ENCODE data around the gene ISL1. TPM values are rescaled to one million over a fixed set of nuclear protein-coding genes. Genes with fewer than 3 reads are reported as not detected.

ISL1 gene
- total RNA-seq, 4 donors from 2014 or later: 0.63 TPM; not detected in 3

DNA sequence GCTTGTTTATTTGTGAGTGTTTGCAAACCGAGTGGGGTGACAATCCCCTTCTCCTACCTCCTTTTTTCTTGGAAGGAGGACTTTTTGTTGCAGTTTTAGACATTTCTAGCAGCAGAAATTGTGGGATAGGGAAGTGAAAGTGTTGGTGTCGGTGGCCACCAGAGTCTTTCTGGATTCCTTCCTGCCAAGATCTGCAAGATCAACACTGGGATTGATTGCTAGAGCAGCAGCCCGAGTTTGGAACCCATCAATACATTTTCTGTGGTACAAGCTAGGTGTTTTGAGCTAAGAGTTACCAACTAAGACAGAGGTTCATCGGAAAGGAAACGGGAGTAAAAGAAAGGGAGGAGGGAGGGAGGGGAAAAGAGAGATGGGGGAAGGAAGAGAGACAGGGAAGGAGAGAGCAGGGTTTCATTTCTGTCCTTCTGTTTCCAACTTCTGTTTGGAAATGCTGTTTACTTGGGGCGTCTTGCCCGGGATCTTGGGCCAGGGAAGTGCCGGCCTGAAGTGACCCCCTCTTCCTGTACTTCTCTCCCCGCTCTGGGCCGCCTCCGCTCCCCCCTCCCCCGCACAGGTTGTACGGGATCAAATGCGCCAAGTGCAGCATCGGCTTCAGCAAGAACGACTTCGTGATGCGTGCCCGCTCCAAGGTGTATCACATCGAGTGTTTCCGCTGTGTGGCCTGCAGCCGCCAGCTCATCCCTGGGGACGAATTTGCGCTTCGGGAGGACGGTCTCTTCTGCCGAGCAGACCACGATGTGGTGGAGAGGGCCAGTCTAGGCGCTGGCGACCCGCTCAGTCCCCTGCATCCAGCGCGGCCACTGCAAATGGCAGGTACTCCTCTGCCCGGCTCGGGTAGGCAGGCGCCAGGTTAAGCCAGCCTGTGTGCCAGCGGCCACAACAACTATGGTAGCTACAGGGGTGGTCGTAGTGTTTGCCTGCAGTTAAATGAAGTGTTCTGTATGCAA lies 4.0 kb downstream of the ISL1 start:
- no peak for DNase-seq
- intact Hi-C loops (cut with DNase I): no loop called here
- no peaks in the 10 kb centered on the region for H3K36me3 ChIP-seq
- H3K27ac ChIP-seq: no peak overlapping the region
- WGBS, 2 donors: 7 to 10% methylated on average over 24 to 27 of the region's 38 CpGs
- H3K27me3 ChIP-seq: peaks cover 44% of the 10 kb centered on the region
- H3K4me1 ChIP-seq: peaks cover 12 to 35% of the 10 kb centered on the region in 2 donors
- H3K4me3 ChIP-seq (replicated peaks in 1 of 3): no peak overlapping the region
- TF ChIP-seq, protein P1, sequence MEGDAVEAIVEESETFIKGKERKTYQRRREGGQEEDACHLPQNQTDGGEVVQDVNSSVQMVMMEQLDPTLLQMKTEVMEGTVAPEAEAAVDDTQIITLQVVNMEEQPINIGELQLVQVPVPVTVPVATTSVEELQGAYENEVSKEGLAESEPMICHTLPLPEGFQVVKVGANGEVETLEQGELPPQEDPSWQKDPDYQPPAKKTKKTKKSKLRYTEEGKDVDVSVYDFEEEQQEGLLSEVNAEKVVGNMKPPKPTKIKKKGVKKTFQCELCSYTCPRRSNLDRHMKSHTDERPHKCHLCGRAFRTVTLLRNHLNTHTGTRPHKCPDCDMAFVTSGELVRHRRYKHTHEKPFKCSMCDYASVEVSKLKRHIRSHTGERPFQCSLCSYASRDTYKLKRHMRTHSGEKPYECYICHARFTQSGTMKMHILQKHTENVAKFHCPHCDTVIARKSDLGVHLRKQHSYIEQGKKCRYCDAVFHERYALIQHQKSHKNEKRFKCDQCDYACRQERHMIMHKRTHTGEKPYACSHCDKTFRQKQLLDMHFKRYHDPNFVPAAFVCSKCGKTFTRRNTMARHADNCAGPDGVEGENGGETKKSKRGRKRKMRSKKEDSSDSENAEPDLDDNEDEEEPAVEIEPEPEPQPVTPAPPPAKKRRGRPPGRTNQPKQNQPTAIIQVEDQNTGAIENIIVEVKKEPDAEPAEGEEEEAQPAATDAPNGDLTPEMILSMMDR (IDR thresholded peaks at IDR 0.05): no peak
- no peak for TF ChIP-seq POLR2A (IDR thresholded peaks at IDR 0.05)
- H3K9me3 ChIP-seq: no peaks in the 10 kb centered on the region

DNA sequence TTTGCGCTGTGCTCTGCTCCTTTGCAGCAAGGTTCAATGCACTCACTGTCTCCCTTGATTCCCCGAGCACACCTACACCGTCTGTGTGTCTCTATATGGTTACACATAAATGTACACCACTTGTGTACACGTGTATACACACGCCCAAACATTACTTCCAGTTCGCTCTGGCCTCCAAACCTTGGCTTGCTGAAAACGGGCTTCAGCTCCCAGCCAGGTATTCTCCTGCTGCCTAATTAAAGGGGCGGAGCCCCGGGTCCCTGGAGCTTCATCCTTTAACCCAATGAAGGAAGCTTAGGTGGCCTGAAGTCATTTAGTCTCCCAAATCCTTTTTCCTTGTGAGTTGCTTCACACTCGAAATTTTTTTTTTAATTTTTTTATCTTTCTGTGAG lies 4.6 kb downstream of the ISL1 start:
- TF ChIP-seq, protein P1 (IDR thresholded peaks at IDR 0.05): no peak
- no peak for TF ChIP-seq POLR2A (IDR thresholded peaks at IDR 0.05)
- no peak for DNase-seq
- no peak overlapping the region for H3K27ac ChIP-seq
- peaks cover 44% of the 10 kb centered on the region for H3K27me3 ChIP-seq
- peaks cover 5 to 28% of the 10 kb centered on the region in 2 donors for H3K4me1 ChIP-seq
- 13 to 30% methylated on average over 10 of the region's 10 CpGs for WGBS, 2 donors
- H3K36me3 ChIP-seq: no peaks in the 10 kb centered on the region
- H3K4me3 ChIP-seq (replicated peaks in 1 of 3): no peak overlapping the region
- H3K9me3 ChIP-seq: no peaks in the 10 kb centered on the region
- intact Hi-C loops (cut with DNase I): no loop called here

- no peaks in the 10 kb centered on the region for H3K36me3 ChIP-seq
- WGBS, 2 donors: 12 to 28% methylated on average over 12 of the region's 12 CpGs
- TF ChIP-seq, protein P1 (IDR thresholded peaks at IDR 0.05): no peak
- no peak for TF ChIP-seq POLR2A (IDR thresholded peaks at IDR 0.05)
- no peaks in the 10 kb centered on the region for H3K9me3 ChIP-seq
- peaks cover 44% of the 10 kb centered on the region for H3K27me3 ChIP-seq
- peaks cover 4 to 27% of the 10 kb centered on the region in 2 donors for H3K4me1 ChIP-seq
- no peak overlapping the region for H3K27ac ChIP-seq
- DNase-seq: no peak
- intact Hi-C loops (cut with DNase I): no loop called here
- H3K4me3 ChIP-seq (replicated peaks in 1 of 3): peak overlapping the region in 1 of 3 donors; percentile 1
Measured at GRCh38 chr5:51388488-51389287, 5.4 kb downstream of the ISL1 start.

DNA sequence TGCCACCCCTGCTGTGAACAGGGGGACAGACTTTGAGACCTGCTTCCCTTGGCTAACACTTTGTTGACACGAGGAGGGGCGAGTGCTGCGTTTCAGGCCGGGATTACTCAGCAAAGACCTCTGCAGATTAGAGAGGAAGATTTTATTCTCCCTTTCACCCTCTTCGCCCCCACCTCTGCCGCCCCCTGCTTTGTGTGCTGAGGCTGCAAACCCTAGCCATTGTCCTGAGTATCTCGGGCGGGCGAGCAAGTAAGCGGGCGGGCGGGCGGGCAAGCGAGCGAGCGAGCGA lies 6.0 kb downstream of the ISL1 start:
- peaks cover 41% of the 10 kb centered on the region for H3K27me3 ChIP-seq

More for the DNA sequence above, 6.0 kb downstream of the ISL1 start:
- Histone ChIP-seq H3K4me3 (replicated peaks in 1 of 3) (peak overlapping the region in 1 of 3 donors; percentile 1), H3K27ac (no peak overlapping the region), H3K9me3 (no peaks in the 10 kb centered on the region), H3K4me1 (peaks cover 4 to 27% of the 10 kb centered on the region in 2 donors), H3K36me3 (no peaks in the 10 kb centered on the region)
- TF ChIP-seq POLR2A (IDR thresholded peaks at IDR 0.05): no peak
- TF ChIP-seq, protein P1 (IDR thresholded peaks at IDR 0.05): no peak
- WGBS, 2 donors: 6 to 18% methylated on average over 7 to 9 of the region's 17 CpGs
- no peak for DNase-seq
- intact Hi-C loops (cut with DNase I): no loop called here

Data from thyroid gland (tissue), 4 donors.